ENCODE results near the gene BIVM. TPM values are rescaled to one million over a fixed set of nuclear protein-coding genes. Genes with fewer than 3 reads are reported as not detected.

BIVM gene
- total RNA-seq, 2 experiments from 2014 or later, result 28.8 to 32.1 TPM

DNA sequence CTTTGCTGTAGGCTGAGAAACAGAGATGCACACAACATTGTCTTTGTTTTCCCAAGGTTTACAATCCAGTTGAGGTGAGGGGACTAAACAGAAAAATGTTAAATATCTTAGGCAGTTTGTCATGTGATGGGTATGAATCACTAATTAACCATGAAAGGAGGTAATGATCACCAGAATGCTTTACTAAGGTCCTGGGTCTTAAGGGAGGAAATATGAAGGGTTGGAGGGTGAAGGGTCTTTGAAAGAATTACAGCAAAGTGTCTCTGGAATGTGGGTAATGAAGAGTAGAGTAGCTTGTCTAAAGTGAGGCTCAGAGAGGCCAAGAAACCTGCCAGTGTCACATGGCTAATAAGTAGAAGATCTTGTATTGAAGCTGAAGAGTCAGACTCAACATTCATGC, 19.0 kb downstream of the BIVM start:
- Mint-ChIP-seq H3K4me3 (no peak overlapping the region), H3K4me1 (peaks cover 9% of the 10 kb centered on the region), H3K36me3 (ENCODE audit: low read depth) (peaks cover 56% of the 10 kb centered on the region), H3K27ac (no peak overlapping the region), H3K9me3 (no peaks in the 10 kb centered on the region), H3K27me3 (no peaks in the 10 kb centered on the region)
- DNase-seq, result no peak
- CTCF ChIA-PET, result interaction anchor here (3.3 kb wide), 1 partner anchor 18 kb away, joined by 8 read pairs; no protein-coding TSS in a partner anchor
- POLR2A ChIA-PET, result no interaction called here

DNA sequence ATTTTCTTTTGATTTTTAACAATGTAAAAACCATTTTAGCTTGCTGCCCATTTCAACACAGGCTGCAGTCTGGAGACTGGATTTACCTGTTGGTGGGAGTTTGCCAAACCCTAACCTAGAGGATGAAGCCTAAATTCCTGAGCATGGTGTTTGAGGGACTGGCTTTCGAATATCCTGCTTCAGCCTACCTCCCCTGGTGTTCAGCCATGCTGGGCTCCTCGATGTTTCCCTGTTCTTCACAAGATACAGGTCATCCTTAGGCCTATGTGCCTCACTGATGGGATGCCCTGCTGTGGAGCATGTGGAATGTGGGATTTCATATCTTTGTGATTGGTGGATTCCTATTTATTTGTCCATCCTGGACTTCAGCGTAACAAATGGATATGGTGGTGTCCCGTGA, 26.5 kb downstream of the BIVM start:
- POLR2A ChIA-PET, result no interaction called here
- CTCF ChIA-PET, result no interaction called here
- Mint-ChIP-seq H3K9me3 (no peaks in the 10 kb centered on the region), H3K27me3 (no peaks in the 10 kb centered on the region), H3K4me3 (no peak overlapping the region), H3K4me1 (no peaks in the 10 kb centered on the region), H3K36me3 (ENCODE audit: low read depth) (peaks cover 39% of the 10 kb centered on the region), H3K27ac (no peak overlapping the region)
- no peak for DNase-seq

GRCh38 chr13:102825921-102826706, 27.2 kb downstream of the BIVM start:
- Mint-ChIP-seq H3K27ac (no peak overlapping the region), H3K27me3 (no peaks in the 10 kb centered on the region), H3K36me3 (ENCODE audit: low read depth) (peaks cover 37% of the 10 kb centered on the region), H3K4me3 (no peak overlapping the region), H3K9me3 (no peaks in the 10 kb centered on the region), H3K4me1 (no peaks in the 10 kb centered on the region)
- POLR2A ChIA-PET, result no interaction called here
- DNase-seq, result no peak
- CTCF ChIA-PET, result no interaction called here

DNA sequence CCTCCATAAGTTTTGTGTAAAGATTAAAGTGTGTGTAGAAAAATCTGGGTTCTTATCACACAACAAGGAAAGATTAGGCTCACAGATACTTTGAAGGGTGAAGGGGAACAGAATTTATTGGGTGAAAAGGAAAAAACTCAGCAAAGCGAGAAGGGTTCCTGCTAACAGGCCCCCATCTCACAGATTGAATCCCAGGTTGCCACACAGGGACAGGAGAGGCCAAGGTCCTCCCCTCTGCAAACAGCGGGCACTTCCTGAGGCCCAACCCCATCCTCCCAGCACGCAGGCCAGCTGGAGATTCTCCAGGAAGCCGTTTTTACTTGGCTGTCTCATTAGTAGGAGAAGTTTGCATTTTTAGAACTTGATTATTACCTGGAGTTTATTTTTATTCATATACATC, 31.7 kb downstream of the BIVM start:
- no peaks in the 10 kb centered on the region for H3K27me3 Mint-ChIP-seq
- peaks cover 23% of the 10 kb centered on the region for H3K36me3 Mint-ChIP-seq (ENCODE audit: low read depth)
- H3K4me1 Mint-ChIP-seq, result no peaks in the 10 kb centered on the region
- DNase-seq, result no peak
- ChIA-PET POLR2A (interaction anchor here (1.3 to 1.7 kb wide), 2 partner anchors 15 to 16 kb away, joined by 4 to 7 read pairs; partner anchors contain the start of gene ERCC5), CTCF (no interaction called here)
- no peak overlapping the region for H3K27ac Mint-ChIP-seq
- H3K4me3 Mint-ChIP-seq, result no peak overlapping the region
- no peaks in the 10 kb centered on the region for H3K9me3 Mint-ChIP-seq

GRCh38 chr13:102836471-102836870, 37.6 kb downstream of the BIVM start:
- Mint-ChIP-seq H3K9me3 (no peaks in the 10 kb centered on the region), H3K4me3 (no peak overlapping the region), H3K4me1 (no peaks in the 10 kb centered on the region), H3K27me3 (no peaks in the 10 kb centered on the region), H3K27ac (no peak overlapping the region), H3K36me3 (ENCODE audit: low read depth) (peaks cover 31% of the 10 kb centered on the region)
- CTCF ChIA-PET, result interaction anchor here (0.6 kb wide), 1 partner anchor 42 kb away, joined by 5 read pairs; no protein-coding TSS in a partner anchor
- no peak for DNase-seq
- POLR2A ChIA-PET, result interaction anchor here (1.3 kb wide), 1 partner anchor 9 kb away, joined by 4 read pairs; the partner anchor contains the start of gene ERCC5

DNA sequence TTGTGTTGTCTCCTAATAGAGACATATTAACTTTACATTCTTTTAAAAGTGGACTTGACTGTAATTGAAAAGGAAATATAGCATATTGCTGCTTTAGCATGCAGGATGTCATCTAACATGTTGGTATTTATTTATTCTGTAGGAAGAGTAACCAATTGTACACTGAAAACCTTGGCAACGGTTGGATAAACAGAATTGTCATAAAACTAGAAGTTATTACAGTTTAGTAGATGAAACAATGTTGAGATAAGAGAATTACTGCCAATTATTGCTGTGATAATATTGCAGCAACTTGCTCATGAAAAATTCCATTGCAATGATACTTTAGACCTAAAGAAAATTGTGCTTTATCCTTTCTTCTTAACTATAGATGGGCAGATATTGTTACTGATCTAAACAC, 39.4 kb downstream of the BIVM start:
- CTCF ChIA-PET, result no interaction called here
- H3K9me3 Mint-ChIP-seq, result no peaks in the 10 kb centered on the region
- H3K4me3 Mint-ChIP-seq, result no peak overlapping the region
- no peak overlapping the region for H3K27ac Mint-ChIP-seq
- POLR2A ChIA-PET, result no interaction called here
- H3K27me3 Mint-ChIP-seq, result no peaks in the 10 kb centered on the region
- peaks cover 30% of the 10 kb centered on the region for H3K36me3 Mint-ChIP-seq (ENCODE audit: low read depth)
- no peak for DNase-seq
- H3K4me1 Mint-ChIP-seq, result no peaks in the 10 kb centered on the region

DNA sequence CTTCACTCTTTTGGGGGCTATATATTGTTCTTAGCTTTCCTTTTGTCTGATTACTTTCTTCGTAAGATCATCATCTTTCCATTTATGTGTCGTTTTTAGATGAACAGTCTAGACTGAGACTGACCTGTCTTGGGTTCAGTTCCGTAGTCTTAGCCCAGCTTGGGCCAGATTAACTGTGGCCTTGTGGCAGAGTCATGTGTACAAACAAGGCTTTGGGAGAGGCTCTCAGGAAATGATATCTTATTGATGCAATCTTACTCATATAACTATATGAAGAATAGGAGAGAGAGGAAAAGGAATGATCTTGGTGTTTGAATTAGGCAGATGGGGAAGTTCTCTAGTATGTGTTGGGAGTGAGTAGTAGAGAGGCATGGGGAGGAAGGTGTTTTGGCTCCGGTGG, 40.1 kb downstream of the BIVM start:
- peaks cover 24% of the 10 kb centered on the region for H3K36me3 Mint-ChIP-seq (ENCODE audit: low read depth)
- no peak for DNase-seq
- CTCF ChIA-PET, result no interaction called here
- no peak overlapping the region for H3K27ac Mint-ChIP-seq
- no peaks in the 10 kb centered on the region for H3K9me3 Mint-ChIP-seq
- H3K27me3 Mint-ChIP-seq, result no peaks in the 10 kb centered on the region
- H3K4me1 Mint-ChIP-seq, result no peaks in the 10 kb centered on the region
- no peak overlapping the region for H3K4me3 Mint-ChIP-seq
- POLR2A ChIA-PET, result no interaction called here

DNA sequence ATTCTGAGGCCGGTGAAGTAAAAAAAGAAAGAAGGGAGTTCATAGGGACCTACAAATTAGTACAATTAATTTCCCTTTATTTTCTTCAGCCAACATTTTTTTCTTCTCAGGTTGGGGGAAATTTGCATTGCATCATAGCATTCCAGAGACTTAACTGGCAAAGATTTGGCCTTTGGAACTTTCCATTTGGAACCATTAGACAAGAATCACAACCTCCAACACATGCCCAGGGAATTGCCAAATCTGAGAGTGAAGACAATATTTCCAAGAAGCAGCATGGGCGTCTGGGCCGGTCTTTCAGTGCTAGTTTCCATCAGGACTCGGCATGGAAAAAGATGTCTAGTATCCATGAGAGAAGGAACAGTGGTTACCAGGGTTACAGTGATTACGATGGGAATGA, 40.5 kb downstream of the BIVM start:
- CTCF ChIA-PET, result no interaction called here
- Mint-ChIP-seq H3K4me1 (peaks cover 2% of the 10 kb centered on the region), H3K4me3 (no peak overlapping the region), H3K27me3 (no peaks in the 10 kb centered on the region), H3K9me3 (no peaks in the 10 kb centered on the region), H3K36me3 (ENCODE audit: low read depth) (peaks cover 24% of the 10 kb centered on the region), H3K27ac (no peak overlapping the region)
- no peak for DNase-seq
- POLR2A ChIA-PET, result interaction anchor here (0.9 kb wide), 1 partner anchor 243 kb away, joined by 3 read pairs; no protein-coding TSS in a partner anchor

GRCh38 chr13:102845289-102845629, 46.3 kb downstream of the BIVM start:
- CTCF ChIA-PET, result interaction anchor here (0.6 to 4.9 kb wide), 13 partner anchors 25 to 1070 kb away, joined by 3 to 113 read pairs (median 6); partner anchors contain the start of genes TEX30 and TPP2
- H3K27ac Mint-ChIP-seq, result peak overlapping the region; percentile 98

DNA sequence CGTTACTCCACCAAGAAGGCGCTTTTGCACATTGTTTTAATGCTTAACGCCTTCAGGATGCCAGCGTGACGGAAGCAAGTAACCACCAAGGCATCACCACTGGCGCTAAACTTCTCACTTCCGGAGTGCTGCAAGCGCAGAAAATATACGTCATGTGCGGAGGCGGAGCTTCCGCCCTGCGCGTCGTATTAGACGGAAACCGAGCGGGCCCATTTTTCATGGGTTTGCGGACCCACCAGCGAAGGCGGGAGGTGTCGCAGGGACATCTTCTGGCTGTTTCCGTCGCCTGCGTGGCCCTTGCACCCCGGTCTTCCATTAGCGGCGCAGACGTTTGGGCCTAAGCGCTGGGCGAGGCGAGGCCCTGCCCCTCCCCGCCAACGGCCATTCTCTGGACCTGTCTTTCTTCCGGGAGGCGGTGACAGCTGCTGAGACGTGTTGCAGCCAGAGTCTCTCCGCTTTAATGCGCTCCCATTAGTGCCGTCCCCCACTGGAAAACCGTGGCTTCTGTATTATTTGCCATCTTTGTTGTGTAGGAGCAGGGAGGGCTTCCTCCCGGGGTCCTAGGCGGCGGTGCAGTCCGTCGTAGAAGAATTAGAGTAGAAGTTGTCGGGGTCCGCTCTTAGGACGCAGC, 46.8 kb downstream of the BIVM start, which contains the start of gene ERCC5:
Gene ERCC5, plus strand, starts transcription at position 403 of the 631 bp plus-strand sequence. CDS start 235 bp downstream, outside the sequence.
- H3K4me3 Mint-ChIP-seq, result peak within 1 kb of the TSS; percentile 99
- DNase-seq, result peak; percentile 96
- no peaks in the 10 kb centered on the region for H3K9me3 Mint-ChIP-seq
- H3K27me3 Mint-ChIP-seq, result no peaks in the 10 kb centered on the region
- ChIA-PET CTCF (interaction anchor here (0.6 to 4.9 kb wide), 19 partner anchors 25 to 1071 kb away, joined by 3 to 113 read pairs (median 4); partner anchors contain the start of genes TEX30 and TPP2), POLR2A (interaction anchor here (0.6 to 5.8 kb wide), 42 partner anchors 9 to 451 kb away, joined by 3 to 342 read pairs (median 5); partner anchors contain the start of genes BIVM, POGLUT2, TEX30 and TPP2)
- peak within 1 kb of the TSS; percentile 98 for H3K27ac Mint-ChIP-seq
- peaks cover 41% of the 10 kb centered on the region for H3K4me1 Mint-ChIP-seq
- peaks cover 25% of the 10 kb centered on the region for H3K36me3 Mint-ChIP-seq (ENCODE audit: low read depth)

More at GRCh38 chr13:102845289-102845629, 46.3 kb downstream of the BIVM start:
- peaks cover 36% of the 10 kb centered on the region for H3K4me1 Mint-ChIP-seq
- H3K4me3 Mint-ChIP-seq, result peak overlapping the region; percentile 99
- POLR2A ChIA-PET, result interaction anchor here (0.6 to 5.8 kb wide), 38 partner anchors 8 to 451 kb away, joined by 3 to 342 read pairs (median 6); partner anchors contain the start of genes BIVM, POGLUT2, TEX30 and TPP2
- DNase-seq, result no peak
- H3K9me3 Mint-ChIP-seq, result no peaks in the 10 kb centered on the region
- H3K36me3 Mint-ChIP-seq (ENCODE audit: low read depth), result peaks cover 20% of the 10 kb centered on the region
- no peaks in the 10 kb centered on the region for H3K27me3 Mint-ChIP-seq

DNA sequence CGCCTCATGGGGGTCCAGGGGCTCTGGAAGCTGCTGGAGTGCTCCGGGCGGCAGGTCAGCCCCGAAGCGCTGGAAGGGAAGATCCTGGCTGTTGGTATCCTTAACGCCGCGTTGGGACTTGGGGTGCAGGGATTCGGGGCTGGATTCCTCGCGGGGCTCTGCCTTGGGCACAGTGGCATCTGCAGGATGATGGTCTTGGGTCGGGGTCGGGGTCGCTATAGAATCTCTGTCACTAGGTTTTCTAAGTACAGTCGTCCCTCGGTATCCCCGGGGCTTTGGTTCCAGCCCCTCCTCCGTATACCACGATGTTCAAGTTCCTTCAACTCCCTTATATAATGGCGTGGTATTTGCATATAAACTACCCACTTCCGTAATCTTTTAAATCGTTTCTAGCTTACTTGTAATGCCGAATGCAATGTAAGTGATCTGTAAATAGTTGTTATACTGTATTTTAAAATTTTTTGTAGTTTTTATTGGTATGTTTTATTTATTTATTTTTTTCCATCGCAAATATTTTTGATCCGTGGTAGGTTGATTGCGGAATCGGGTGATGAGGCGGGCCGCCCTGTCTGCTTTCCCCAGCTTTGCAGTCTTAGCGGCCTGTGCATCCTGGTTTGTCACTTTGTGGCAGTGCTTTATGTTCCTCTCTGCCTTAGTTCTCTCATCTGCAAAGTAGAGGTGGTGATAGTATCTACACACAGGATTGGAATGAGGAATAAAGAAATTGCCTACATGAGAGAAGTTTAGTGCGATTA, 47.5 kb downstream of the BIVM start:
- H3K27me3 Mint-ChIP-seq, result no peaks in the 10 kb centered on the region
- peak overlapping the region; percentile 98 for H3K27ac Mint-ChIP-seq
- H3K4me3 Mint-ChIP-seq, result peak overlapping the region; percentile 99
- H3K36me3 Mint-ChIP-seq (ENCODE audit: low read depth), result peaks cover 21% of the 10 kb centered on the region
- ChIA-PET CTCF (interaction anchor here (0.8 to 4.9 kb wide), 18 partner anchors 18 to 267 kb away, joined by 3 to 113 read pairs (median 4); partner anchors contain the start of genes TEX30 and TPP2), POLR2A (interaction anchor here (0.6 to 5.8 kb wide), 33 partner anchors 8 to 452 kb away, joined by 3 to 342 read pairs (median 6); partner anchors contain the start of genes BIVM, POGLUT2, TEX30 and TPP2)
- no peaks in the 10 kb centered on the region for H3K9me3 Mint-ChIP-seq
- peaks cover 41% of the 10 kb centered on the region for H3K4me1 Mint-ChIP-seq
- DNase-seq, result peak; percentile 57

Data from activated CD4-positive, alpha-beta memory T cell treated with anti-CD3 and anti-CD28 coated beads, Interleukin-2, amount 10 ng/mL, durations not matched to agents 7 days and 5 days (primary cell).